ENCODE data around the gene APBB1IP.
"Not testable (repeated sequence)": the region's sequence is repeated elsewhere in the genome, so short reads cannot be mapped to it uniquely, and the experiment has no call there.

APBB1IP gene

GRCh38 chr10:26477501-26477900 is 39.4 kb downstream of the APBB1IP start:
- DNase-seq (ENCODE audit: low spot score): no peak

GRCh38 chr10:26478061-26478460 is 39.9 kb downstream of the APBB1IP start:
- DNase-seq (ENCODE audit: low spot score): no peak

DNA sequence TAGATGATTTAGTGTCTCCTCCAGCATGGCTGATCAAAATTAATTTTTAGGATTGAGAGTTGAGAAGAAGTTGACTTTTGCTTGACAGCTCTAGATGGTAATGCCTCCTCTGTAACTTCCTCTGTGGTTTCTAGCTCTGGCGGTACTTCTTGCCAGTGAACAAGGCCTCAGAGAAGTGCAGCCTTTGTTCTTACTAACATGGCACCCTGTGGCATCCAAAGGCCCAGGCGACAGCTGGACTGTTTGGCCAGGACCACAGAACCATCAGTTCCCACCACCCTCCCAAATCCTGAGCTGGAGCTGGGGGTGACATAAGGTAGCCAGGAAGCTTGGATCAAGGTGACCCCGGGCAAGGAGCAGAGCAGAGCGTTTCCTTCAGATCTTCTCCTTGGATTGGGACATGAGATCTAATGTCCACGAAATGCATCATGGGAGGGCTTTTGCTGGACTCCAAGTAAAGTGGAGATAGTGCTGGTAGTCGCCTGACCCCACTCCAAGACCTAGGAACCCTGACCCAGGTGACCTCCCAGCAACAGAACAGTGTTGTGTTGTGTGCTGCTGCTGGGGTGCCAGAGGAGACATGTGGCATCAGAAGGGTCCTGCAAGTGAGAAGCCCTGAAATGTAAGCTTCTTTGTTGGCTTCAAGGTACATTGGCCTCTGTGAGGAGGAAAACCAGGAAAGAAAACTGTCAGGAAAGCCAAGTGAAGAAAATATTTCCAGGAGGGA is 41.8 kb downstream of the APBB1IP start:
- no peak for DNase-seq (ENCODE audit: low spot score)

- DNase-seq (ENCODE audit: low spot score): no peak
Measured at GRCh38 chr10:26481315-26481692, 43.2 kb downstream of the APBB1IP start.

DNA sequence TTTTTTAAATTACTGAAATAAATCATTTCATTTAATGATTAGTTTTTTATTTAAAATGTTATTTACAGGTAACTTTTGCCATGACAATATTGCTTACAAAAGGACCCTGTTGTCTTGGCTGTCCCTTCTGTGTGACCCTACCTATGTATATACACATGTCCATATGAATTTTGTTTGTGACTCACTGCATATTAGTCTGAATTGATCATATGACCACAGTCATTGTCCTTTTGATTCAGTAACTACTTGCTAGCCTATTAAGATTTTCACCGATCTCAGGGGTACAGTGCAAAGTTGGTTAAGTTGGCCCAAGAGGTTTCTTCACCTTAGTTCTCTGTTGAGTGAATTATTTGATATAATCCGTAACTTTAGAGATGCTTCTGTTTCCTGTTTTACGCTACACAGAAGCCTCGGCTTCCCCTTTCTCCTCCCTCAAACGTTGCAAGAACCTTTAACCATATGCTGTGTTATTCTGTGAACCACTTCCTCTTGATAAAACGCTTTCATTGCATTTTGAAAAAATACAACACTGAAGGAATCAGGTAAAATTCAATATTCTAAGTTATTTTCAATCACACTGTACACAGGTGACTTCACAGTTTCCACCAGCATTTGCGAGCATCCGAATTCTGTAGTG is 43.9 kb downstream of the APBB1IP start:
- no peak for DNase-seq (ENCODE audit: low spot score)

DNA sequence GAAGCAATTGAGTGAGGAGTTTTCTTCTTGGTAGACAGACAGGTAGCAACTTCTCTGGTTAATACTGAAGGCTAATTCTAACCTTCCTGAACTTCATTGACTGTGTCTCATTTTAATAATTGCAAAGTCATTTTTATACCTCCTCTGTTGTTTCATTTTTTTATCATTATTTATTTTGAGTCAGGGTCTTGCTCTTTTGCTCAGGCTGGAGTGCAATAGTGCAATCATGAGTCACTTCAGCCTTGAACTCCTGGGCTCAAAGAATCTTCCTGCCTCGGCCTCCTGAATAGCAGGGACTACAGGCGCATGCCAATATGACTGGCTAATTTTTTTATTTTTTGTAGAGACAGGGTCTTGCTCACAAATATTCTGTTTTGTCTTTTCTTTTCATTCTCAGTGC is 45.4 kb downstream of the APBB1IP start:
- no peak for DNase-seq (ENCODE audit: low spot score)

DNA sequence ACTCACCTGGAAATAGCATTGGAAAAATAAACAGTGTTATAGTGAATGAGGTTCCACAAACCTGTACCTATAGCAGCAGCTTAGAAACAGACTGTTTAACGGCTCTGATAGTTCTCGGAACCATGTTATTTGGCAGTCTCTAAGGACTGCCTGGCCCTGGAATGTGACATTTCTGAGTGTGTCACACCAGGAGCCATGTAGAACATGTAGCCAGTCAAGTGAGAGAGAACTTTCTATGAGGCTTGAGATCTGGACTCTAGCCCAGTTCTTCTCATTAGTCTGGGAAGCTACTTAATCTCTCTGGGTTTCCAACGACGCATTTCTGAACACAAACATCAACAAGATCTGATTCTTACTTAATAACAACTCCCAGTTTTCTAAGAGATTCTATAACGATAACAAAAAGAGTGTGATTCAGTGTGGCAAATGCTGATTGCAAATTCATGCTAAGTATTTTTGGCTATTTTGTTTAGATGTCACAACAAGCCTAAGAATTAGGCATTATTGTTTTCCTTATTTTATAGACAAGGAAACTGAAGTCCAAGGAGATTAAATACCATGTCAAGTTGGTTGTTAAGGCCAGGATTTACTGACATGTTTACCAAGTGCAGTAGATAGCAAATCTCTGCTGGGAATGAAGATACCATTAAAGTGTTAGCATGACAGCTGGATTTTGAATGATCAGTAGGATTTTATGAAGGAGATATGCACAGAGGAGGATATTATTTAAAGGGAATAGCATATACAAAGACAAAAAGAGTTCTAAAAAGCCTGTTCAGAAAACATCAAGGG is 47.2 kb downstream of the APBB1IP start:
- DNase-seq (ENCODE audit: low spot score): no peak

GRCh38 chr10:26486304-26486703 is 48.2 kb downstream of the APBB1IP start:
- DNase-seq (ENCODE audit: low spot score): no peak

- no peak for DNase-seq (ENCODE audit: low spot score)
Measured at GRCh38 chr10:26486990-26487850, 49.1 kb downstream of the APBB1IP start.

DNA sequence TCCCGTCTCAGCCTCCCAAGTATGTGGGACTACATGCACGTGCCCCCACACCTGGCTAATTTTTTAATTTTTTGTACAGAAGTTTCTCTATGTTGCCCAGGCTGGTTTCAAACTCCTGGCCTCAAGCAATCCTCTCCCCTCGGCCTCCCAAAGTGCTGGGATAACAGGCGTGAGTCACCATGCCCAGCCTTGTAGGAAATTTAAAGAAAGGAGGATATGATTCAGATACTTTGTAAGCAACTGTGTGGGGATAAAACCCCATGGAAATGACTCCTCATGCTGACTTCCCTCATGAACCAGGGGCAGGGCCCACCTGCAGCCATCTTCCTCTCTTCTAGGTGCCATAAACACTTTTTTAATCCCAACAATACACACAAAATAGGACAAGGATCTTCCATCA is 50.2 kb downstream of the APBB1IP start:
- DNase-seq (ENCODE audit: low spot score): no peak

DNA sequence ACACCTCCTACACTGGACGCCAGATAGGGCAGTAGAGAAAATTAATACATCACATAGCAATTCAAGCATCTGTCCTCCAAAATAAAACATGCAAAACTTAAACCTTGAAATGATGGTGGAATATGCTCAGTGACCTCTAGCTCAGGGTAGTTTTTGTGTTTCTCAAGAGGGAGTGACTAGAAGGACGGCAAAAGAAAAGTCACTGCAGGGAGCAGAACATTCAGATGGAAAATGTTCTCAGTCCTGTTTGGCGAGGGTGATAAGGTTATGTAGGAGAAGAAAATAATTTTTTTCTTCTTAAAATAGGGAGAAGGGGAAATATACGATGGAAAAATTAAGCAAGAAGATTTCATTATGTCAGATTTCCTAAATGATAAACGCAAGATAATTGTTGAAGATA is 50.9 kb downstream of the APBB1IP start:
- no peak for DNase-seq (ENCODE audit: low spot score)

DNA sequence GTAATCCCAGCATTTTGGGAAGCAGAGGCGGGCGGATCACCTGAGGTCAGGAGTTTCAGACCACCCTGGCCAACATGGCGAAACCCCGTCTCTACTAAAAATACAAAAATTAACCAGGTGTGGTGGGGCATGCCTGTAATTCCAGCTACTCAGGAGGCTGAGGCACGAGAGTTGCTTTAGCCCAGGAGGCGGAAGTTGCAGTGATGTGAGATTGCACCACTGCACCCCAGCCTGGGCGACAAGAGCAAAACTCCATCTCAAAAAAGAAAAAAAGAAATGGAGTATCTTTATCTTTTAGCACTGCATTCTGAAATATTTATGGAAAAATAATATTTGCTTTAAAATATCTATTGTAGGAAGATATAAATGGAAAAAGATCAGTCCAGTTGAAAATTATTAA is 52.2 kb downstream of the APBB1IP start:
- not testable (repeated sequence) for DNase-seq (ENCODE audit: low spot score)

GRCh38 chr10:26491276-26491675 is 53.1 kb downstream of the APBB1IP start:
- no peak for DNase-seq (ENCODE audit: low spot score)

- DNase-seq (ENCODE audit: low spot score): no peak
Measured at GRCh38 chr10:26491934-26492333, 53.8 kb downstream of the APBB1IP start.

- DNase-seq (ENCODE audit: low spot score): not testable (repeated sequence)
Measured at GRCh38 chr10:26492725-26493124, 54.6 kb downstream of the APBB1IP start.

- no peak for DNase-seq (ENCODE audit: low spot score)
Measured at GRCh38 chr10:26494018-26494417, 55.9 kb downstream of the APBB1IP start.

GRCh38 chr10:26499426-26499825 is 61.3 kb downstream of the APBB1IP start:
- no peak for DNase-seq (ENCODE audit: low spot score)

GRCh38 chr10:26502986-26503385 is 64.8 kb downstream of the APBB1IP start:
- no peak for DNase-seq (ENCODE audit: low spot score)

- DNase-seq (ENCODE audit: low spot score): no peak
Measured at GRCh38 chr10:26503911-26504310, 65.8 kb downstream of the APBB1IP start.

DNA sequence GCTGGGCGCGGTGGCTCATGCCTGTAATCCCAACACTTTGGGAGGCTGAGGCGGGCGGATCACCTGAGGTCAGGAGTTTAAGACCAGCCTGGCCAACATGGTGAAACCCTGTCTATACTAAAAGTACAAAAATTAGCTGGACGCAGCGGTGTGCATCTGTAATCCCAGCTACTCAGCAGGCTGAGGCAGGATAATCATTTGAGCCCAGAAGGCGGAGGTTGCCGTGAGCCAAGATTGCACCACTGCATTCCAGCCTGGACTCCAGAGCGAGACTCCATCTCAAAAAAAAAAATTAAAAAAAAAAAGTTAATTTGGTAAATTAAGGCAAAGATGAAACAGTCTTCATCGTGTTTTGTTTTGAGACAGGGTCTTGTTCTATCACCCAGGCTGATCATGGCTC is 66.3 kb downstream of the APBB1IP start:
- DNase-seq (ENCODE audit: low spot score): not testable (repeated sequence)

GRCh38 chr10:26505491-26505890 is 67.3 kb downstream of the APBB1IP start:
- no peak for DNase-seq (ENCODE audit: low spot score)

DNA sequence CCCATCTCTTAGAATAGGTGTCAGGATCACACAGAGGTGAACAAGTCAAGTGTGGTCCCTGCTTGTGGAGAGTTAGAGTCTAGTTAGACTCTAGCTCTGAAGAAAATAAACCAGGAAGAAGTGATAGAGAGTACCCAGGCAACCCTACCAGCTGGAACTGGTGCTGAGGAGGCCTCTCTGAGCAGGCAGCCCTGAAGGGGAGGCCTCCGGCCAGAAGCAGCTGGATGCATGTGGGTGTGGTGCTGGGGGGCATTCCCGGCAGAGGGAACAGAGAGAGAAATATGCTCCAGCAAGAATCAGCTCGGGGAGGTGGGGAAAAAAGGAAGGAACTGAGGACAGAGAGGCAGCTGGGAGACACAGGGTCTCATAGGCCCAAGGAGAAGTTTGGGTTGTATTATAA is 68.6 kb downstream of the APBB1IP start:
- DNase-seq (ENCODE audit: low spot score): no peak

Measured in globus pallidus (tissue), 1 donor.